GM12892 (cell line): ENCODE results near the gene UPK2.

Experiments used
- POLR2A ChIP-seq: IDR thresholded peaks from 2 replicates; pipeline ENCODE4 v1.6.1; 2011; ENCODE audit warnings: low read depth, low read length, control low read depth
- POLR2AphosphoS5 ChIP-seq: IDR thresholded peaks from 2 replicates; pipeline ENCODE4 v1.6.1; 2011; ENCODE audit warnings: low read depth, low read length, control low read depth
- TAF1 ChIP-seq: IDR thresholded peaks from 2 replicates; pipeline ENCODE4 v1.6.1; 2011; ENCODE audit warnings: low read depth, mild to moderate bottlenecking, control low read depth, low read length, borderline replicate concordance

- no peak for TF ChIP-seq POLR2A
- no peak for TF ChIP-seq POLR2AphosphoS5
- TF ChIP-seq TAF1: no peak
Measured at GRCh38 chr11:118961189-118961588, 5.1 kb downstream of the UPK2 start.
